Adrenal gland (tissue), 5 donors: ENCODE data around the gene PSMD4.

Experiments used
- POLR2A ChIP-seq, 2 donors: fragments of 450-650 bp; IDR thresholded peaks; one replicate each; pipeline ENCODE4 v1.6.1; 2017; ENCODE audit warnings: antibody characterized with exemption in 2 of 2, mild to moderate bottlenecking in 2 of 2, moderate library complexity in 1 of 2
- TF ChIP-seq, protein P1 (sequence below), 6 experiments: fragments of 450-650 bp in 4 of 6; fragments of 200-600 bp in 2 of 6; sonication (generic) in 1 of 6; IDR thresholded peaks; 1 replicate in 5 of 6; 2 replicates in 1 of 6; pipeline versions ENCODE4 v1.5.1 to v1.8.0; 2016 to 2021; ENCODE audit warnings: antibody characterized with exemption in 6 of 6, mild to moderate bottlenecking in 2 of 6, moderate library complexity in 1 of 6
- donor health status: DM: no; HTN: no; CAD: no.

- TF ChIP-seq, protein P1, sequence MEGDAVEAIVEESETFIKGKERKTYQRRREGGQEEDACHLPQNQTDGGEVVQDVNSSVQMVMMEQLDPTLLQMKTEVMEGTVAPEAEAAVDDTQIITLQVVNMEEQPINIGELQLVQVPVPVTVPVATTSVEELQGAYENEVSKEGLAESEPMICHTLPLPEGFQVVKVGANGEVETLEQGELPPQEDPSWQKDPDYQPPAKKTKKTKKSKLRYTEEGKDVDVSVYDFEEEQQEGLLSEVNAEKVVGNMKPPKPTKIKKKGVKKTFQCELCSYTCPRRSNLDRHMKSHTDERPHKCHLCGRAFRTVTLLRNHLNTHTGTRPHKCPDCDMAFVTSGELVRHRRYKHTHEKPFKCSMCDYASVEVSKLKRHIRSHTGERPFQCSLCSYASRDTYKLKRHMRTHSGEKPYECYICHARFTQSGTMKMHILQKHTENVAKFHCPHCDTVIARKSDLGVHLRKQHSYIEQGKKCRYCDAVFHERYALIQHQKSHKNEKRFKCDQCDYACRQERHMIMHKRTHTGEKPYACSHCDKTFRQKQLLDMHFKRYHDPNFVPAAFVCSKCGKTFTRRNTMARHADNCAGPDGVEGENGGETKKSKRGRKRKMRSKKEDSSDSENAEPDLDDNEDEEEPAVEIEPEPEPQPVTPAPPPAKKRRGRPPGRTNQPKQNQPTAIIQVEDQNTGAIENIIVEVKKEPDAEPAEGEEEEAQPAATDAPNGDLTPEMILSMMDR (IDR thresholded peaks at IDR 0.05): no peak
- no peak for TF ChIP-seq POLR2A (IDR thresholded peaks at IDR 0.05)
These were observed 16.1 kb upstream of the PSMD4 start for GRCh38 chr1:151238467-151238739.
